Immature natural killer cell (primary cell): Measurements from ENCODE around the gene ULK1. TPM values are rescaled to one million over a fixed set of nuclear protein-coding genes. Genes with fewer than 3 reads are reported as not detected.

Experiments used
- DNase-seq, 3 donors: peaks; one replicate each; pipeline ENCODE4 v3.0.0; 2022; ENCODE audit warnings: mixed read lengths in 1 of 3
- H3K27ac Mint-ChIP-seq, 6 donors: one replicate each; pipeline ENCODE4 v1.8.0; 2020; ENCODE audit warnings: mixed read lengths in 6 of 6, mild to moderate bottlenecking in 5 of 6, inconsistent platforms in 4 of 6, moderate library complexity in 3 of 6
- H3K27me3 Mint-ChIP-seq, 3 donors: one replicate each; pipeline ENCODE4 v1.8.0; 2020 to 2021; ENCODE audit warnings: low read depth in 3 of 3, mild to moderate bottlenecking in 3 of 3, mixed read lengths in 3 of 3, moderate library complexity in 3 of 3, inconsistent platforms in 1 of 3
- H3K36me3 Mint-ChIP-seq, 3 donors: one replicate each; pipeline ENCODE4 v1.8.0; 2020; ENCODE audit warnings: mixed read lengths in 3 of 3, inconsistent platforms in 2 of 3, mild to moderate bottlenecking in 2 of 3
- H3K4me1 Mint-ChIP-seq, 2 donors: one replicate each; pipeline ENCODE4 v1.8.0; 2020; ENCODE audit warnings: inconsistent platforms in 2 of 2, mild to moderate bottlenecking in 2 of 2, mixed read lengths in 2 of 2, moderate library complexity in 1 of 2
- H3K4me3 Mint-ChIP-seq, 5 donors: one replicate each; pipeline ENCODE4 v1.8.0; 2020; ENCODE audit warnings: mild to moderate bottlenecking in 5 of 5, mixed read lengths in 5 of 5, inconsistent platforms in 3 of 5, moderate library complexity in 3 of 5
- H3K9me3 Mint-ChIP-seq, 6 donors: one replicate each; pipeline ENCODE4 v1.8.0; 2020; ENCODE audit warnings: mild to moderate bottlenecking in 6 of 6, mixed read lengths in 6 of 6, inconsistent platforms in 4 of 6, moderate library complexity in 3 of 6
- polyA plus RNA-seq, 3 donors: library from polyadenylated mRNA; unstranded; fragments of 300-500 nt; fragmentation: Illumina TruSeq; gene quantifications; one replicate each; pipeline ENCODE4 v1.2.3, GENCODE V29; 2021

Gene ULK1
- polyA plus RNA-seq, 3 donors from 2014 or later, result 0.36 to 1.2 TPM; not detected in 1

DNA sequence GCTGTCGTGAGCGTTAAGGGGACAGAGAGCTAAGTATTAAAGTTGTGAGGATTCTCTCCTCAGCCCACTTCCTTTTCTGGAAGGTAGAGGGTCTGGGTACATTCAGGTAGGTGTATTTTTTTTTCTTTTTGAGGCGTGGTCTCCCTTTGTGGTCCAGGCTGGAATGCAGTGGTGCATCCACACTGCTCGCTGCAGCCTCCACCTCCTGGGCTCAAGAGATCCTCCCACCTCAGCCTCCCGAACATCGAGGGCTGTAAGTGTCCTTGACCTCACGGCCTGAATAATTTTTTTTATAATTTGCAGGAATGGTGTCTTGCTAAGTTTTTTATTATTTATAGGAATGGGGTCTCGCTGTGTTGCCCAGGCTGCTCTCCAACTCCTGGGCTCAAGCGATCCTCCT lies 36.1 kb downstream of the ULK1 start:
- Mint-ChIP-seq H3K27ac (peak overlapping the region; percentile 25 to 84 (median 81)), H3K4me3 (peak overlapping the region; percentile 77 to 86 (median 81)), H3K36me3 (peaks cover 5 to 16% (median 13%) of the 10 kb centered on the region in 3 donors), H3K9me3 (no peaks in the 10 kb centered on the region), H3K27me3 (peaks cover 4 to 21% (median 8%) of the 10 kb centered on the region in 3 donors), H3K4me1 (peaks cover 16 to 20% of the 10 kb centered on the region in 2 donors)
- DNase-seq, result no peak

DNA sequence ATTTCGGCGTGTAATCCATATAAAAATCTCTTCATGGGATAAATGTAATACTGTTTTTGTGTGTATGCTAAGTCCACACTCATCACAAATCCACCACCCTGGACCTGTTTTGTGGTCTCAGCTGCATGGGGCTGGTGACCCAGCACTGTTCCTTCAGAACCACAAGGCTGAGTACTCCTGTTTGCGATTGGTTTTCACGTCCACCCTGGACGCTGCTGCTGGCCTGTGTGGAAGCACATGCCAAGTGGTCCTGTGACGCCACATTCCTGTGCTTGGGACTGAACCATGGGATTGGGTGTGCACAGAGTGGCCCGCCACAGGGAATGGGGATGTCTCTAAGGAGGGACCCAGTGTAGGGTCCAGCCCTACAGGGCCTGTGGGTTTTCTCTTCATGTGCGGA lies 39.0 kb downstream of the ULK1 start:
- Mint-ChIP-seq H3K36me3 (peaks cover 12 to 22% (median 13%) of the 10 kb centered on the region in 3 donors), H3K4me1 (peaks cover 16% of the 10 kb centered on the region in 2 donors), H3K27me3 (peaks cover 3 to 15% (median 4%) of the 10 kb centered on the region in 3 donors), H3K9me3 (no peaks in the 10 kb centered on the region), H3K27ac (no peak overlapping the region), H3K4me3 (no peak overlapping the region)
- no peak for DNase-seq

DNA sequence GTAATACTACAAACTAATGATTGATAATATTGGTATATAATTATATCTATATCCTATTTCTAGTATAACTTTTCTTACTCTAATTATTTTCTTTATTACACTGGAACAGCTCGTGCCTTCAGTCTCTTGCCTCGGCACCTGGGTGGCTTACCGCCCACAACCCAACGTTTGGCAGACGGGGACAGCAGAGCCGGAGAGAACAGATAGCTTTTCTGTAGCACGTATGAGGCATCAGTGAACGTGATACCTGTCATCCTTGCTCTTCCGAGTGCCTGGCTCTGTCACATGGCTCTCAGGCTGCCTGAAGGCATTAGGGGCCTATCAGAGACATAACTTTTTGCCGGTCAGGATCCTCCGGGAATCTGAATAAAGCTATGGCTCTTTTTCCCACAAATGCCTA lies 40.1 kb downstream of the ULK1 start:
- Mint-ChIP-seq H3K36me3 (peaks cover 12 to 22% (median 13%) of the 10 kb centered on the region in 3 donors), H3K27me3 (peaks cover 0 to 6% (median 4%) of the 10 kb centered on the region in 3 donors), H3K27ac (no peak overlapping the region), H3K4me1 (peaks cover 13 to 16% of the 10 kb centered on the region in 2 donors), H3K4me3 (no peak overlapping the region), H3K9me3 (no peaks in the 10 kb centered on the region)
- DNase-seq, result no peak

DNA sequence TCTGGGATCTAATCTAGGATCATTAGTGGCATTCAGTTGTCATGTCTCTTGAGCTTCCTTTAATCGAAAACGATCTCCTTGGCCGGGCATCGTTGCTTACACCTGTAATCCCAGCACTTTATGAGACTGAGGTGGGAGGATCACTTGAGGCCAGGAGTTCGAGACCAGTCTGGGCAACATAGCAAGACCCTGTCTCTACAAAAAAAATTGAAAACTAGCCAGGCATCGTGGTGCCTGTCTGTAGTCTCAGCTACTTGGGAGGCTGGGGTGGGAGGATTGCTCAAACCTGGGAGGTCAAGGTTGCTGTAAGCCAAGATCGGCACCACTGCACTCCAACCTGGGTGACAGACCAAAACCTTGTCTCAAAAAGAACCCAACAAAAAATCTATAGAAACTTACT lies 43.7 kb downstream of the ULK1 start:
- DNase-seq, result no peak
- Mint-ChIP-seq H3K4me1 (no peaks in the 10 kb centered on the region), H3K4me3 (no peak overlapping the region), H3K27ac (no peak overlapping the region), H3K27me3 (peaks cover 0 to 3% (median 0%) of the 10 kb centered on the region in 3 donors), H3K36me3 (peaks cover 7 to 26% (median 7%) of the 10 kb centered on the region in 3 donors), H3K9me3 (no peaks in the 10 kb centered on the region)

DNA sequence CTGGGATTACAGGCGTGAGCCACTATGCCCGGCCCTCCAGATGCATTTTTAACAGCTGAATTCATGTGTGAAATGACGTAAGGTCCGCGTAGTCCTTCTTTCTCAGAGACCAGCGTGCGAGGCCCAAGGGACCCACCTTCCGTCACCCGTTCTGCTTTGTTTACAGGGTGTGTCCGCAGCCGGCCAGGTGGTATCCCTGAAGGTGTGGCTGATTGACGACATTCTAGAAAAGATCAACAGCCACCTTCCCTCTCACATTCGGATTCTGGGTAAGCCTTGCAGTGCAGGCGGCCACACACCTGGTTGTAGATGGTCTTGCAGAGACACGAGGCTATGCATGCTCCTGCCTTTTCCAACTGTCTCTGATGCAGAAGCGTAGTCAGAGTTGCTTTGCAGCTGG lies 44.6 kb downstream of the ULK1 start:
- peaks cover 0 to 3% (median 0%) of the 10 kb centered on the region in 3 donors for H3K27me3 Mint-ChIP-seq
- H3K4me3 Mint-ChIP-seq, result no peak overlapping the region
- H3K27ac Mint-ChIP-seq, result no peak overlapping the region
- H3K36me3 Mint-ChIP-seq, result peaks cover 0 to 21% (median 7%) of the 10 kb centered on the region in 3 donors
- H3K9me3 Mint-ChIP-seq, result no peaks in the 10 kb centered on the region
- DNase-seq, result no peak
- H3K4me1 Mint-ChIP-seq, result no peaks in the 10 kb centered on the region

DNA sequence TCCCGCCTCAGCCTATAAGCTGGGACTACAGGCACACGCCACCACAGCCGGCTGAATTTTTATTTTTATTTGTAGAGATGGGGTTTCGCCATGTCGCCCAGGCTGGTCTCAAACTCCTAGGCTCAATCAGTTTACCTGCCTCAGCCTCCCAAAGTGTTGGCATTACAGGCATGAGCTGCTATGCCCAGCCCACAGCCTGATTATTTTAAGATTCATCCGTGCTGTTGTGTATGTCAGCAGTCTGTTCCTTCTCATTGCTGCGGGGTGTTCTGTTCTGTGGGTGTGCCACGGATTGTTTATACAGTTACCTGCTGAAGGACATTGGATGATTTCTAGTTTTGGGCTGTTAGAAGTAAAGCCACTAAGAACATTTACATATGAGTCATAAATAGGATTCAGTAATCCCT lies 45.7 kb downstream of the ULK1 start:
- H3K36me3 Mint-ChIP-seq, result peaks cover 0 to 23% (median 7%) of the 10 kb centered on the region in 3 donors
- H3K4me1 Mint-ChIP-seq, result no peaks in the 10 kb centered on the region

DNA sequence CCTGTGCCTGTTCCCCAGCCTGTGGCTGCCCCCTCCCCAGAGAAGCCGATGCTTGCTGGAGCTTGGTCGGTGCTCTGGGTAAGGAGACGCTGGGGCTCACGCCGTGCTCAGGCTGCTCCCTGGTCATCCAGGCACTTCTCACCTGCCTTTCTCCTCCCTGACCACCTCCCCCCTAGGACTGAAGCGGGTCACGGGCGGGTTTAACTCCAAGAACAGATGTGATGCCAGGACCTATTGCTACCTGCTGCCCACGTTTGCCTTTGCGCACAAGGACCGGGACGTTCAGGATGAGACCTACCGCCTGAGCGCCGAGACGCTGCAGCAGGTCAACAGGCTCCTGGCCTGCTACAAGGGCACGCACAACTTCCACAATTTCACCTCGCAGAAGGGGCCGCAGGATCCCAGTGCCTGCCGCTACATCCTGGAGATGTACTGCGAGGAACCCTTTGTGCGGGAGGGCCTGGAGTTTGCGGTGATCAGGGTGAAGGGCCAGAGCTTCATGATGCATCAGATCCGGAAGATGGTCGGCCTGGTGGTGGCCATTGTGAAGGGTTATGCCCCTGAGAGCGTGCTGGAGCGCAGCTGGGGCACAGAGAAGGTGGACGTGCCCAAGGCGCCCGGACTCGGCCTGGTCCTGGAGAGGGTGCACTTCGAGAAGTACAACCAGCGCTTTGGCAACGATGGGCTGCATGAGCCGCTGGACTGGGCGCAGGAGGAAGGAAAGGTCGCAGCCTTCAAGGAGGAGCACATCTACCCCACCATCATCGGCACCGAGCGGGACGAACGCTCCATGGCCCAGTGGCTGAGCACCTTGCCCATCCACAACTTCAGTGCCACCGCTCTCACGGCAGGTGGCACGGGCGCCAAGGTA lies 46.9 kb downstream of the ULK1 start:
- peaks cover 0 to 23% (median 7%) of the 10 kb centered on the region in 3 donors for H3K36me3 Mint-ChIP-seq
- H3K4me1 Mint-ChIP-seq, result no peaks in the 10 kb centered on the region
- H3K27me3 Mint-ChIP-seq, result peaks cover 0 to 3% (median 0%) of the 10 kb centered on the region in 3 donors
- DNase-seq, result no peak
- H3K4me3 Mint-ChIP-seq, result no peak overlapping the region
- H3K9me3 Mint-ChIP-seq, result no peaks in the 10 kb centered on the region
- no peak overlapping the region for H3K27ac Mint-ChIP-seq

More for the DNA sequence above, 45.7 kb downstream of the ULK1 start:
- Mint-ChIP-seq H3K9me3 (no peaks in the 10 kb centered on the region), H3K27ac (no peak overlapping the region), H3K4me3 (no peak overlapping the region), H3K27me3 (peaks cover 0 to 3% (median 0%) of the 10 kb centered on the region in 3 donors)
- DNase-seq, result no peak

DNA sequence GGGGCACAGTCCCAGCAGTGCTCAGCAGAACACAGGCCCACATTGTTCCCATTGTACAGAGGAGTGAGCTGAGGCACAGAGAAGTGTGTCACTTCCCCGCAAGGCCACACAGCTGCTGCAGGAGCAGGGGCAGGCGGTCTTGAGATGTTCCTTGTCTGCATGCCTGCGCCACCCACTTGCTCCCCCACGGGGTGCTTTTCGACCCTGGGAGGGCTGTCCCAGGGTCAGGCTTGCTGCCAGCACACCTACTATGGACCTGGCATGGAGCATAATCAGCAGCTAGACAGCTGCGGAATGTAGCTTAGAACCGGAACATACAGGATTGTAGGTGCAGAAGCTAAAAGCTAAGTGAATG lies 47.5 kb downstream of the ULK1 start:
- no peak overlapping the region for H3K27ac Mint-ChIP-seq
- H3K27me3 Mint-ChIP-seq, result peaks cover 0 to 3% (median 0%) of the 10 kb centered on the region in 3 donors
- no peaks in the 10 kb centered on the region for H3K9me3 Mint-ChIP-seq
- H3K4me1 Mint-ChIP-seq, result no peaks in the 10 kb centered on the region
- no peak overlapping the region for H3K4me3 Mint-ChIP-seq
- peaks cover 0 to 23% (median 7%) of the 10 kb centered on the region in 3 donors for H3K36me3 Mint-ChIP-seq
- DNase-seq, result no peak

DNA sequence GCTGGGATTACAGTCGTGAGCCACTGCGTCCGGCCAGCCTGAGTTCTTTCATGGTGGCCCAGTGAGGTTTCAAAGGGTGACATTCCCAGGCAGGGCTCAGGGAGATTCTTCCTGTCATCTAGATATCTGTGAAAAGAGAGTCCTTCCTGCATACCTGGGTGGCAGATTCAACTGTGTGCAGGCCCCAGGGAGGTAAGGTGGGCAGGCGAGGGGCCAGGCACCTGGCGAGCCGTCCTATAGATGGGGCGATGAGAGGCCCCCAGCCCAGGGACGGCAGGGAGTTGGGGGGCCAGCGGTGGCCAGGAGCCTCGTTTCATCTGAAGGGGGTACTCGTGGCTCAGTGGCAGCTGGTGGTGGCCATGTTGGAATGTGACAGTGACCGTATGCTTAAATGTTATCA lies 48.2 kb downstream of the ULK1 start:
- DNase-seq, result no peak
- peaks cover 0 to 3% (median 3%) of the 10 kb centered on the region in 3 donors for H3K27me3 Mint-ChIP-seq

DNA sequence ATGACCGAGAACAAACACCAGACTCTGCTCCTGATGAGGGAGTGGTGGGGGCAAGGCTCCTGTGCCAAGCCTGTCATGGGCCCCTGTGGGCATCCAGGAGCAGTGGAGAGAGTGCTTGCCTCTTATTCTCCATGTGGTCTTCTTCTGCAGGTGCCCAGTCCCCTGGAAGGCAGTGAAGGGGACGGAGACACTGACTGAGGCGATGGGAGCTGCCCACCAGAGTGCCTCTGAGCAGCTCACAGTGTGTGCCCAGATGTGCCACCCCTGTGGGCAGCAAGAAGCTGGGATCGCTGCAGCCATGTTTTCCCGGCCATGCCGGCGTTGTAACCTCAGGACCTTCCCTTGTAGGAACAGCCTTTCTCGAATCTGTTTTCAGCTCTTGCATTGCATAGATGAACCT lies 49.0 kb downstream of the ULK1 start:
- H3K27ac Mint-ChIP-seq, result no peak overlapping the region
- peaks cover 0 to 17% (median 0%) of the 10 kb centered on the region in 3 donors for H3K36me3 Mint-ChIP-seq
- H3K9me3 Mint-ChIP-seq, result no peaks in the 10 kb centered on the region
- H3K4me3 Mint-ChIP-seq, result no peak overlapping the region
- no peak for DNase-seq
- peaks cover 12 to 13% of the 10 kb centered on the region in 2 donors for H3K4me1 Mint-ChIP-seq
- H3K27me3 Mint-ChIP-seq, result peaks cover 0 to 3% (median 1%) of the 10 kb centered on the region in 3 donors

More for the DNA sequence above, 48.2 kb downstream of the ULK1 start:
- Mint-ChIP-seq H3K27ac (peak overlapping the region in 1 of 6 donors; percentile 24), H3K4me1 (peaks cover 5% of the 10 kb centered on the region in 2 donors), H3K9me3 (no peaks in the 10 kb centered on the region), H3K4me3 (no peak overlapping the region), H3K36me3 (peaks cover 0 to 21% (median 5%) of the 10 kb centered on the region in 3 donors)

DNA sequence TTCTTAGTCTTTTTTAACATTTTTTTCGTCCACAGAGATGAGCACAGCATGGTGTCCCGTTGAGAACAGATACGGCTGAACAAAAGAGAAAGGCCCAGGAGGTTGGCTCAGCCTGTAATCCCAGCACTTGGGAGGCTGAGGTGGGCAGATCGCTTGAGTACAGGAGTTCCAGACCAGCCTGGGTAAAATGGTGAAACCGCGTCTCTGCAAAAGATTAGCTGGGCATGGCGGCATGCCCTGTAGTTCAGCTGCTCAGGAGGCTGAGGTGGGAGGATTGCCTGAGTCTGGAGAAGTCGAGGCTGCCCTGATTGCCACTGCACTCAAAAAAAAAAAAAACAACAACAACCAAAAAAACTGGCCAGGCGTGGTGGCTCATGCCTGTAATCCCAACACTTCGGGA lies 49.5 kb downstream of the ULK1 start:
- peaks cover 0 to 17% (median 0%) of the 10 kb centered on the region in 3 donors for H3K36me3 Mint-ChIP-seq
- no peak overlapping the region for H3K4me3 Mint-ChIP-seq
- H3K27me3 Mint-ChIP-seq, result peaks cover 0 to 4% (median 3%) of the 10 kb centered on the region in 3 donors
- H3K27ac Mint-ChIP-seq, result no peak overlapping the region
- no peaks in the 10 kb centered on the region for H3K9me3 Mint-ChIP-seq
- peaks cover 17% of the 10 kb centered on the region in 2 donors for H3K4me1 Mint-ChIP-seq
- no peak for DNase-seq

DNA sequence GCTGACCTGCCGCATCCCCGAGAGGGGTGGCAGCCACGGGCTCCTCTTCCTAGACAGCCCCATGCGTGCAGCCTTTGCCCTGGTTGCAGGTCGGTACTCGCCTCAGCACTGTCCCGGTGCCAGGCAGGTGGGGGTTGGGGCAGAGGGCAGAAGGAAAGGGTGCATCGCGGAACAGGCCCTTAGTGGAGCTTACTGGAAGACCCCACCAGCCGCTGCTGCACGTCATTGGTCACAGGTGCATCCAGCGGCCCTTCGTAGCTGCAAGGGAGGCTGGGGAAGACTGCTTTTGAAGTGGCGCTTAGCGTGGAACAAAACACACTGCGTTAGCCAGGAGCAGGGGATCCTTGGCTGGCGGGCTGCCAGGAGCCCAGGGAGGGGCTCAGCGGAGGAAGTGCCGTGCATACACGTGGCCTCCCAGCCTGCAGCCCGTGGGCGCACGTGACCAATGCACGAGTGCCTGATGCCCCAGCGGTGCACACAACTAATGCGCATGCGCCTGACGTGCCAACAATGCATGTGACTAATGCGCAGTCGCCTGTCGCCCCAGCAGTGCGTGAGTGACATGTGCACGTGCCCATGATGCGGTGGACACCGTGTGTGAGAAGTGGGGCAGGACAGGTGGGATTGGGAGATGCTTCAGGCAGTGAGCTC lies 50.3 kb downstream of the ULK1 start:
- no peaks in the 10 kb centered on the region for H3K9me3 Mint-ChIP-seq
- peaks cover 0 to 7% (median 3%) of the 10 kb centered on the region in 3 donors for H3K27me3 Mint-ChIP-seq
- peak overlapping the region in 1 of 6 donors; percentile 53 for H3K27ac Mint-ChIP-seq
- peaks cover 0 to 16% (median 0%) of the 10 kb centered on the region in 3 donors for H3K36me3 Mint-ChIP-seq
- peaks cover 21 to 23% of the 10 kb centered on the region in 2 donors for H3K4me1 Mint-ChIP-seq
- H3K4me3 Mint-ChIP-seq, result no peak overlapping the region
- no peak for DNase-seq

DNA sequence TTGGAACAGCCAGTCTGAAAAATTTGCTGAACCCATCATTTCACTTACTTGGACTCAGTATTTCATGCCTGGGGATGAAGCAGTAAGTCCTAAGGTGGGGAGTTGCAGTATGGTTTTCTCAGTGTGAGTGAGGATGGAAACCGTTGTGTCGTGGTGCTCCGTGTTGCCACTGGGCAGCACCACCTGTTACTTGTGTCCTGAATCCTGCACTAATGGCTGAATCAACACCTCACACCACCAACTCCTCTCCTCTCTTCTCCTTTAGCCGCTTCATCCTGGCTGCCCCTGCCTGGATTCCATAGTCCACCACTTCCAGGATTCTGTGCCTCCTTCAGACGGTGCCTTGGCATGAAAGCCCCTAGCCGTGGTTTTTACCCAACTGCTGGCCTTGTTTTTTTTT lies 52.3 kb downstream of the ULK1 start:
- H3K27ac Mint-ChIP-seq, result no peak overlapping the region
- H3K4me1 Mint-ChIP-seq, result peaks cover 25 to 29% of the 10 kb centered on the region in 2 donors
- no peaks in the 10 kb centered on the region for H3K9me3 Mint-ChIP-seq
- DNase-seq, result no peak
- peaks cover 0 to 6% (median 0%) of the 10 kb centered on the region in 3 donors for H3K36me3 Mint-ChIP-seq
- no peak overlapping the region for H3K4me3 Mint-ChIP-seq
- peaks cover 4 to 18% (median 5%) of the 10 kb centered on the region in 3 donors for H3K27me3 Mint-ChIP-seq
